GM18499 (cell line): ENCODE data around the gene CENPP.

Experiments used
- ATAC-seq: cut with Tn5 transposase; IDR thresholded peaks from one replicate; pipeline ENCODE4 v1.9.1; 2021; ENCODE audit warnings: moderate number of reproducible peaks; ENCODE audit not compliant: insufficient read depth, unreplicated experiment

Gene CENPP

DNA sequence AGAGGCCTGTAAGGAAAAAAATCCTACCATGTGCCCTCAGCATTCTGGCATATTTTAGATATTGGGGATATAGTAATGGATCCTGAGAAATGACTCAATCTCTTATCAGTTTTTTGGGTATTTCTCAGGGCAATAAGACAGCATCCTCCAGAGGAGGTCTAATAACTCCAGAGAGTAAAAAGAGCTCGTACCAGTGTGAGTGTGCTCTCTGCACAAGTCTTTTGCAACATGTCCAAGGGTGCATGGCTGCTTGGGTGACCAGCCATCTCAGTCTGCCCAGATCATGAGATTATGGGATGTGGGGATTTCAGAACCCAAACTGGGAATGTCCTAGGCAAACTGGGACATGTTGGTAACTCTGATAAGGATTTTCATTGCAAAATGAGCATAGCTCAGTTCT, 141.3 kb downstream of the CENPP start:
- ATAC-seq = no peak

DNA sequence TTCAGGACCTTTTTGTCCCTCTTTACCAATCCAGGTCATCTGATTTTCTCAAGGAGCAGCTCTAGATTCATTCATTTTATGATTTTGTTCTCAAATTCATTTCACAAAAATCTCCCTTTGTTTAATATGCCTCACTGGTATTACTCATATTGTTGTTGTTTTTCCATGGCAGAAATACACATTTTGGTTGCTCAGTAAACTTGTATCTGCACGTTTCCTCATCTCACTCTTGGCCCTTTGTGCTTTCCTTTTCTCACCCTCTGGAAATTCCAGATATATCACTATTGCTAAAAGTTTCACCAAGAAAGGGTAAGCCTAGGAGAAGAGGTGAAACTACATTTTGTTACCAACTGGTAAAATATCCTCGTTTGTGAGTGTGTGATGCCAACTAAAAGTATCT, 141.8 kb downstream of the CENPP start:
- no peak for ATAC-seq

DNA sequence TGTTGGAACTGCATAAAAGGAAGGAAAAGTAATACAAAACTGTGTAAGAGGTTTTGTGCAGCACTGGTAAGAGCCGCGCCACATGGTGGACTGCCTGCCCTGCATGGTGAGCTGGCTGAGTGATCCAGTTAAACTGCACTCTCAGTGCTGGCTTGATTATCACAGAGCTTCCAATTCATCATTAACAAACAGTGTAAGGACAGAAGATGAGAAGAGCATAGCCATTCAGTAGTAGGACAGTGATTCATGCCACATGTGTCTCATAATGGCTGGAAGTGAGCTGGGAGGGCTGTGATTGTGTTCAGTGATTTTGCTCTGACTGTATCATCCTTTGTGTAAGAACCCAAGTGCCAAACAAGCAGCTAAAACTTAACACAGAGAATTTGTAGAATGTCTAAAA, 142.5 kb downstream of the CENPP start:
- no peak for ATAC-seq

DNA sequence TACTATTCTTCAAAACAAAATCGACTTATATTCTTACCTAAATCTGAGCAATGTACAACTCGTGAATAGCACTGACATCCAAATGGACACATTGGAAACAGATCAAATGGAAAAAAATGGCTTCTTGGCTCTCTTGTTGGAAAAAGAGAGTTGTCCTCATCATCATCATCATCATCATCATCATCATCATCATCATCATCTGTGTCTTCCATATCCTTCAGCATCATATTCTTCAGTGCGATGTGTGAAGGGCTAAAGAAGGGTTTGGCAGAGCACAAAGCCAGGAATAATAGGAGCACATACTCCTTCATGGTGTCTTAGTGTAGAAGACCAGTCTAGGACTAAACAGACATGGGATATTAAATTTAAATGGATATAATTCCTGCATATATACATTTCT, 148.8 kb downstream of the CENPP start:
- ATAC-seq = no peak

DNA sequence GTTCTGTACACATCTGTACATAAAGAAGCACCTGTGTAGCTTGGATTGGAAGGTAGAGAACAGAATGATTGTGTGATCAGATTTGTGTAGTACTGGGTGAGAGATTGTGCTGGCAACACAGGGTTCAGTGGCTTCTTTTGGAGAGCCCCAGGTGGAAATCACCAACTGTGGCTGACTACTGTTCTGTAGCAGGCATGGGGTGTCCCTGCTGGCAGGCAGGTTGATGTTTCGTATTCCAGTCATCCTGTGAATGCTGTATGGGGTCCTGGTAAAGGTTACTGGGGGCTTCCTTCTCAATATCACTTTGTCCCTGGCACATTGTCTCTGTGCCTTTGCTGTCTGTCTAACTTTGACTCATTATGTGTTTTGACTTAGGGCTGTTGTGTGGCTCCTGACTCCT, 151.2 kb downstream of the CENPP start:
- ATAC-seq = no peak

DNA sequence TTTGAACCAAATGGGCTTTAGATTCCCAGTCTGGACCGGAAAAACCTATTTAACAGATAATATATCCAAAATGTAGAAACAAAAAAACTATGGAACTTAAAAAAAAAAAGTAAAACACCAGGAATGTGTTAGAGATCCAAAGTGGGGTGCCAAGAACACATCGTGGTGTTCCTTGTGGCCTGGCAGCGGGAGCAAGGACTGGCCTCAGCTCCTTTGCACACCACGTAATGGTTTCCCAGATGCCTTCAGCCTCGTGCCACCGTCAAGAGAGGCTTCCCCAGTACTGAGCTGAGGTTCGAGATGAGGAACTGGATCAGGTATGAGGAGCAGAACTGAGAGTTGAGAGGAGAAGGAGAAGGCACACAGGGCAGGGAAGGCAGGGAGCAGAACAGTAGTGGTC, 153.0 kb downstream of the CENPP start:
- ATAC-seq = no peak

DNA sequence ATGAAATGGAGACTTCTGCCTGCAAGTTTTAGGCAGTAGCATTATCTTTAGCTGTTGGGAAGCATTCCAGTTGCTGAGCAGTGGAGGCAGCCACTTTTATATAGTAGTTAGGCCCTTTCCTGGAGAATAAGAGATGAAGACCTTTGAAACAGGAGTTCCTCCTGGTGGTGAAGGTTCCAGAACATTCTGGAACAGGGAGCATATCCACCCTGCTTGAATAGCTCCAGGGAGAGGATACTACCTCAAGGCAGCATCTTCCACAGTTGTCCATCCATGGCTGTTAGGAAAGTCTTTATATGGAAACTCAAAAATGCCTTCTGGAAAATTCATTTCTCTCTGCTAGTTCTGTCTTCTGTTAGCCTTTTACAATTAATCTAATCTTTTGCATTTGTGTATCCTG, 153.6 kb downstream of the CENPP start:
- ATAC-seq = no peak

DNA sequence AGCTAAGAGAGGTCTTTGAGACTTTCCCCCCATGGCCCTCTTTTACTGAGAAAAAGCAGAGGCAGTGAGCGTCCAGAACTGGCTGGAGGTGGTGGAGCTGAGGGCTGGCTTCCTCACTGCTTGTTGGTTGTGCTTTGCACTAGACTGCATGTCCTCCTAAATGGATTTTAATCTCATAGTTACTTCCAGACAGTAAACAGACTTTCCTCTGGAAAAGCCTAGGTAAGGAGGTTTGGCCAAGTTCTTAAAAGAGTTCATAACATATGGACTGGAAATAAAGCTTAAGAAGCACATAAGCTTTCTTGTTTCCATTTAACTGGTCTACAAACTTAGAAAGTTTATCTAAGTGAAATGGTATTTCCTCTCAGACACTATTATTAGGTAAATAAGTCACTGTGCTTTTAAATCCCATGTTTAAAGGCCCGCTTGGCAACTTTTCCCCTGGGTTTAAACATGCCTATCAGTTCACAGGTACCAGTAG, 154.6 kb downstream of the CENPP start:
- ATAC-seq = no peak

DNA sequence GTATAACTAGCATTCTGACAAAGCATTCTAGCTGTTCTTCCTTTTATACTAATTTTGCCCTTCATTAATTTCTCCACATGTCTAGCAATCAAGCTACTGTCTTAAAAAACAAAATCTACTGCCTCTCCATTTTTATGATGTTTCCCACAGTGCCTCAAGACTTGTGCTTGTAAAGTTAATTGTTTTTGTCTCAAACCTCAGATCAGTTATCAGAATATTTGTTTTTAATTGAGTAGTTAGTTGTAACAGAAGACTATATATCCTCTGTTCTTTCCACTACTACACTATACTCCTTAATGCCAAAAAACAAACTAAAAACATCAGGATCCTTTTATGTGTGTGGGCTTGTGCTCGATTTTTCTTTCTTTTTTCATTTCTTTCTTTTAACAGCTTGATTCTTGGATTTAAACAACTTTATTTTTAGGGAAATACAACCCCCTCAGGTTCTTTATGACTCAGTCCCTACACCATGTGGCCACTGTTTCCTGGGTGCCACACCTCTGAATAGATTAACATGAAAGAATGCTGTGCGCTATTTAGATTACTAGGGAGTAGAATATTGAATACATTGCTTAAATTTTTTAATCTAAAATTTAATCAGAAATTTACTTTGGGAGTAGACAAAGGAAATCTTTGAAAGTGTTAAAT, 155.4 kb downstream of the CENPP start:
- no peak for ATAC-seq

DNA sequence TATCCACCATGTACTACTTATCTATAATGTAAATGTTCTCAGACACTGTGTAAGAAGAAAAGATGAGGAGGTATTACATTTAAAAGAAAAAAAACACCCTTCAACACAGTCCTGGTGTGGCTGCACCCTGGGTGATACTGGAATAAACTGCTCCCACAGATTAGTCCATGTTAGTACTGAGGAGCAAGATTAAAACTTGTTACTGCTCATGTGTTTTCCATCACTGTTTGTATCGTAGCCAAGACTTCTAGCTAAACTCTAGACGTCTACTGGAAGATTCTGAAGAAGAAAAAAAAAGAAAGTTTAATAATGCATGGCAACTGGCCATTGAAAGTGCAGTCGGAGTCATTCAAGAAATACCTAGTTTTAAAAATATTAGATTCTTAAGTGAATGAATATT, 156.6 kb downstream of the CENPP start, which contains the start of gene ASPN:
Gene ASPN, minus strand, starts transcription at position 178 of the 400 bp plus-strand sequence.
- ATAC-seq = no peak

DNA sequence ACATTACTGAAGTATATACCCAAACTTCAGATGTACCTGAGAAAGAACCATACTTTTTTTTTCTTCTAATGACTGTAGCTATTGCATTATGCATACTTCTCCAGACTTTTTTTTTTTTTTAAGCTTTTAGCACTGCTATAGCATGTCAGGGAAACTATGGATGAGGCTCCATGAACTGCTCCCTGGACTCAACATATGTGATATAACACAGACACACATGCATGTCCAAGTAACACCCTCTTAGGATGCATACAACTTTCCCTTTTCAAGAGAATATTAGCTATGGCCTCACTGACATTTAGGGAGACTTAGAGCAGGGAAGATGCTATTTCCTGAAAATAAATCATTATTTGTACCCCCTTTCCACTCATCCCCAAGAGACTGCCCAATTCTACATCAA, 157.1 kb downstream of the CENPP start:
- ATAC-seq = no peak

DNA sequence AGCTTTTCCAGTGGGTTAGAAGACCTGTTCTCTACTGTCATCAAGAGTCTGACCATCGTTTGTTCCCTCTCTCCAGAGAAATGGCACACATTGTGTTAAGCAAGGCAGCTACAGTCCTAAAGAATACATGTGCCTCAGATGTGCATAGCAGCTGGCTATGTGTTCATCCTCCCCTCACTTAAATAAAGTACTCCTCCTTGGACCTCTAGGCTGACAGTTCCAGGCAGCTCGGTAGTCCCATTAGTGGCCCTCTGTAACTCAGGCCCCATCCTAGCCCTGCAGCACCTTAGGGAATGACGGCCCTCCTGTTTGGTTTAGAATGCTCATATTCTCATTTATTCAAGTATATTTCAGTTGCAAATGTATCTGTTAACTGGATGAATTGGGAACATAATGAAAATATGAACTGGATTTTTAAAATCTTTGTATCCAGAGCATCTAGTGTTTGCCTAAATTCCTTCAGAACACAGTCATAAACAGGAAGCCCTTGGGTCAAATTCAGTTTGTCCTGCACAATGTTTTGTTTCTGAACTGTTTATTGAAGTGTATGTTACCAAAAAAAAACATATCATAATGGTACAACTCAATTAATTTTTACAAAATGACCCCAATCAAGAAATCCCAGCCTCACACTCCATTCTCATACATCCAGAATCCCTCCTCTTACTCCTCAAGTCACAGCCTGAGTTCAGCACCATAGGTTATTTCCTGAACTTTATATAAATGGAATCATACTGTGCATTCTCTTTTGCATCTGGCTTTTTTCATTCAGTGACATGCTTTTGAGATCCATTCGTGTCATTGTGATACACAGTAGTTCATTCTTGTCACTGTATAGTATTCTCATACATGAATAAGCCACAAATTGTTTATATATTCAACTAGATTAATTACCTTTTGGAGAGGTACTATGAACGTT, 158.1 kb downstream of the CENPP start:
- ATAC-seq = no peak

DNA sequence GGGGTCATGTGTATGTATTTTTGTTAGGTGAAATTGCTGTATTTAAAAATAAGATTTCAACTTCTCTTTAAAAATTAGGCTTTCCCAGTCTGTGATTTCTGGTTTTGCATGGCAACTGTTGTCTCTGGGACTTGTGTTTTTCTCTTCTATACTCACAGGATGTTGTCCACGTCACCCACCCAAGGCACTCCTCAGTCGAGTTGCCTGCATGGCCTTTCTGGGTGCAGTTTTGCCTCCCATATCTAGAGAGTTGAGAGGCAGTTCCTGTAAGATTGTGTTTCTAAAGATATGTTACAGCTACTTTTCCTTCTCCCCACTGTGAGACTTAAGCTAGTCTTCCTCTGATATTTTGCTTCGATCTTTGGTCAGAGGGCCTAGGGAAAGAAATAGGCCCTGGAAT, 158.8 kb downstream of the CENPP start:
- no peak for ATAC-seq

DNA sequence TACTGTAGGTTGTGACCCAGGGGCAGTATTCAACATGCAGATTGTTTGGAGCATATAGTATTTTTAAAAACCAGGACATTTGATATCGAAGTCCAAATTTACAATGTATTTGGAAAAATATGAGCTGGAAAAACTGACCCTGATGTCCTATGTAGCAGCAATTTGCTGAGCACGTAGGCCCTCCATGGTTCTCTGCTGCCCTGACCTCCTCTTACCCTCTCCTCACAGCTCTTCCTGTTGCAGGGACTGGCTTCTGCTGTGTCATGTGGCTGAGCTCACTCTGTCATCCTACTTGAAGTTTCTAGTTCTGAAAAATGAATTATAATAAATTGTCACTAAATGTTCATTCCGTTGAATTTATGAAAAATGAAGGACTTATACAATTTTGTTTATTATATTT, 160.6 kb downstream of the CENPP start:
- no peak for ATAC-seq

DNA sequence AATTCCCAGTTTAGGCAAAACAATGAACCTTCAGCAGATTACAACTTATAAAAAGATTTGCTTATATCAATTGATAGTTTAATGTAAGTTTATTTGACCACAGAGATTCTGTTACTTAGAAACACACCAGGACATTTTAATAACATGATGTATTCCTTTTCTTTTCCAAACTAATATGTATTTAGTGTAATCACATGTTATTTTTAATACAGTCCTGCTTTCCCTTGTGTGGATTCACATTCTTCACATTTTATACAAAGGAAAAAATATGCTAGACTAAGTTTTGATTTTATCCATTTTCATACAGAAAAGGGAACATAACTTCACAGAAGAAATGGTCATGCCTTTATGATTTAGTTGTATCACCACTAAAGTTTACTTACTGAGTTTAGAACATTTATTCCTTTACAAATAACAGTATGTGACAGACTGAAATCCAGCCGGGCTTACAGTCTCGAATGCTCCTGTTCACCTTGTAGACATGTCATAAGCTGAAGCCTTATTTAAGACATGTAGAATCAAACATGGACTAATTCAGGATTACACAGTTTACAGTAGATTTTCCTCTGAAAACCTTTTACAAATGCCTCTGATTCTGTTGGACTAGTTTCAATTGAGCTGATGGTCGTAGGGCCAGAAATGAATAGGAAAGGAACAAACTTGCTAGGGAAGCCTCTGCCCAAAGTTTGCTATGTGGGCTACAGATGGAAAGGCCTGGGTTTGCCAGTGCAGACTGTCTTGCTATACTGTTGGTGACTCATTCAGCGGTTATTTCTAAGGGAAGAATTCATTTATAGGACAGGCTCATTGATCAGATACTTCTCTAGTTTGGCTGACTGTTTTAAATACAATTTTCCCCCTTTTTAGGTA, 163.2 kb downstream of the CENPP start:
- ATAC-seq = no peak

DNA sequence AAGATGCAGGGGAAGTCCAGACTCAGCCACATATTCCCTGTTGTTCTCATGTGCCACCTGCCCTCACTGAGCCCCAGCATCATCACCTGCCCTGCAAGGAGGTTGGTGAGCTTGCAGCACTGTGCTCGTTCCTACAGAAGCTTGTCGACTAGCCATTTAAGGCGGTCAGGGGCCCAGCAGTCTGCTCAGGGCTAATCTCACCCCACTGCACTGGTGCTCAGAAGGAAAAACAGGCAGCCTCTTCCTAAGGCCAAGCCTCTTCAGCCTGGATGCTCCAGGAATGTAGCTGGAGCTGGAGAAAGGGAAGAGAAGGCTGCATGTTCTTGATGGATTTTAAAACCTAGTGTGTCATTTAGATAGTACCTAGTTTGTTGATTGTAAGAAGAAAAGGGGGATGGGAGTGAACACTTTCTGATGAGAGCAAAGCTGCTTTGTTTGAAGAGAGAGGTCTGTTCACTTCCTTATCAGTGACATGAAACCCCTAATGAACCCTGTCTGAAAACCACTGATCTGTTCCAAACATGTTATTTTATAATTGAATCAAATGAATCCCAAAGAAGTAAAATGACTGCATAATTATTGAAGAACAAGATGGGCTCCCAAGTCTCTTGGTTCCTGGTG, 167.1 kb downstream of the CENPP start:
- ATAC-seq = no peak

DNA sequence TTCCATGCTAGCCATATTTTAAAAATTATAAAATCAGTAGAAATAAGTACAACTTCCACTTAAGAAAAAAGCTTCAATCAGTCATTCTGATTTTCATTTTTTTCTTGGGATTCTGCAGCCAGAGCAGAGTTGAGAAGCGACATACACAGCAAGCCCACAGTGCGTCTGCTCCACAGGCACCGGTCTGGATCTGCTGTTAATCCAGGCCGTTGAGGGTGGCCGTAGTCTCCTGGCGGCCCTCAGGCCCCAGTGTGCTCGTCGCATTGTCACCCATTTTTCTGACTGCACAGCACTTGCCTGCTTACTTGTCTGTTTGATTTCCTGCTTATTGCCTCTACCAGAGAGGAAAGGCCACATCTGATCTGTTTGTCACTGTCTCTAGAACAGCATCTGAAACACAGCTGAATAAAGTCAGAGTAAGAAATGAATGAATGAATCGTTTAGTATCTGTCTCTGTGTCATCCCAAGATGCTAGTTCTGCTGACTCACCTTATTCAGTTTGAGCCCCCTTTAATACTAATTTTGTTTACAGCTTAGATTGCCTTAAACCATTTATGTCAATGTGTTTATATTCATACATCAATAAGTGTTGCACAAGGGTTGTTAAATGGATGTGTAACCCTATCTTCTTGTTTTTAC, 168.1 kb downstream of the CENPP start:
- no peak for ATAC-seq

DNA sequence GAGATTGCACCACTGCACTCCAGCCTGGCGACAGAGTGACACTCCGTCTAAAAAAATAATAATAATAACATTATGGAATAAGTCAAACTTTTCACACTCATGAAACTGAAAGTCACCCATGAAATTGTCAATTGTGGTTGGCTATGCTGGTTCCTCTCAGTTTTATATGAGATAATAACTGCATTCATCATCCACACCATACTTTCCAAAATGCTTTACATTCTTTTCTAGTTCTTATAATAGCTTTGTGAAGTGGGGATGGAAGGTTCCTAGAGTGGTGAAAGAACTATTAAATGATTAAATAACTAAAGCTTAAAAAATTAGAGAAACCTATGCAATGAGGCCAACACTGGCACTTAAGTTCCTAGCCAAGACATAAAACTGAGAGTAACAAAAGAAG, 169.1 kb downstream of the CENPP start:
- no peak for ATAC-seq

DNA sequence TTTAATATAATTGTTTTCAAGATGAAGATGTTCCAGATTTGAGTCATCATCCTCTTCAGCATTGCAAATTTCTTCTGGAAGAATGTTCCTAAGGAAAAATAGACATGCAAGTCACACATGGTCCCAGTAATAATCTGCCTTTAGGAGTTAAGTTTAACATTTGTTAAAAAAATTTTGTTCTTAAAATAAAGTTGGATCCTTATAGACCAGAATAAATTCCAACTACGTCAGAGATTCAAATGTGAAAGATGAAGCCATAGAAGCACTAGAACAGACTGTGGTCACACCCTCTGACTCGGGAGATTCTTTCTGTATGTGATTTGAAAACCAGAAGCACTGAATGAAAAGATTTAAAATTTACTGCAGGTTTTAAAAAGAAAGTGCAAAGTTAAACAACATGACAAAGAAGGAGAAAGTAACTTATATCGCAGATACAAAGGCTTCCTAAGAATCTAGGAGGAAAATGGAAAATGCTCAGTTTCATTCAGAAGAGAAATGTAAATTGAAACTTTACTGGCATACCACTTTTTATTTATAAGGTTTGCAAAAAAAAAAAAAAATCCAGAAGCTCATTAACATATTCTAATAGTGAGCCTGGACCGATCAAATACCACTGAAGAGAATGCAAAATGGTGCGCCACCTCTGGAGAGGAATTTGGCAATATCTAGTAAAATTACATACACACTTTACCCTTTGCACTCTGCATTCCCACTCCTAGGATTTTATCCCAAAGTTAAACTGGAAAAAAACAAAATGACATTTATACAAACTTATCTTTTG, 170.8 kb downstream of the CENPP start:
- no peak for ATAC-seq
